ENCODE results near the gene CMSS1. TPM values are rescaled to one million over a fixed set of nuclear protein-coding genes. Genes with fewer than 3 reads are reported as not detected.
"Not testable (repeated sequence)": the region's sequence is repeated elsewhere in the genome, so short reads cannot be mapped to it uniquely, and the experiment has no call there.

CMSS1 gene
- total RNA-seq, 1 donor from 2014 or later = 45.7 TPM

DNA sequence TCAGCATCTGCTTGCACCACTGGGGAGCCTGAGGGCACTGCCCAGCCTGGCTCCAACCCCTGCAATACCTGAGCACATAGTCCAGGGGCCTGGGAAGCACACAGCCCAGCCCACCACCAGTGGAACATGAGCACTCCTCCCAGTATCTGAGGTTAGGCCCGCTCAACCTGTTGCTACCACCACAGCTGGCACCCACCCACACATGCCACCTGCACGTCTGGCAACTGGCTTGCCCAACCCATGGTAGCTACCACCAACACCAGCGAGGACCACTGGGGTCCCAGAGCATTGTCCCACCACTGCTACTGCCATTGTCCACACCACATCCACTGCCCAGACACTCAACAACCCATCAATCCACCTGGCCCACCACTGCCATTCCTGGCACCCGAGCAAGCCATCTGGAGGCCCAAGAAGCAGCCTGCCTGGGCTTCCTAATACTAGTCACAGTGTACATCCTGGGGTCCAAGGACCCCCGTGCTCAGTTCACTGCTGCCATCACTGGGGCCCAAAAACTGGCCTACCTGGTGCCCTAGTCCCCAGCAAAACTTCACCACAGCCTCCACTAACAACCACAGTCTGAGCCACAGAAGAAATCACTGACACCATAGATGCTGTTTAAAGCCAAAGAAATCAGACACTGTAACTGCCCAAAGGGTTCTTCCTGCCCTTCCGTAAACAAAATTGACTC lies 381.1 kb downstream of the CMSS1 start:
- intact Hi-C loops (cut with micrococcal nuclease) = no loop called here

DNA sequence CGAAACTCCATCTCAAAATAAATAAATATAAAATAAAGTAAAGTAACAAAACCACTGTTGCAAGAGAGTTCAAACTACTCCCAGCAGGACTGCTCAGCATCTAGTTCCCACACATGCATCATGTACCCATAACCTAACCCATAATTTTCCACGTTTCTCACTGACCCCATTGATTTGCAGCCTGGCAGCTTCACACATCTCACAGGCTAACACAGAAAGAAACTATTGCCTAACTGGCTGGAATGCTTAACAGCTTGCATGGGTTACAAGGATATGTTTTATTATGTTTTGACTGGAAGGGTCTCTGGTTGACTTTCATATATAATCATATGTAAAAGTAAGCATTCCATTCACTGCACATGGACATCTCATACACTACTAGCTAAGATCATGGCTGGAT lies 387.5 kb downstream of the CMSS1 start:
- intact Hi-C loops (cut with micrococcal nuclease) = no loop called here

DNA sequence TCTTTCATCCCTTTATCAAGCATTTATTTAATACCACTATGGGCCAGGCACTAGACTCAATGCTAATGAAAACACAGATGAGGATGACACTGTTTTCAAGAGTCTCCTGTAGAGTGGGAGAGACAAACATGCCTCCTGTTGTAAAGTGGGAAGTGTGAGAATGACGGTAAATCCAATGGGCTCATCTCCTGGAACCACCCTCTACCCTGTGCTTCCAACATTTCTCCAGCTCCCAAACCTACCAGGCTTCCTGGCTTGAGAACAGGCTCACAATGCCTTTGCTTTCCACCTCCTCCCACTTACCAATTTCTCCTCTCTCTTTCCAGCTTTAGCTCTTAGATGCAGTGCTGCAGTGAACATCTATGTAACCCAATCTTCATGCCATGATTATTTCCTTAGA lies 389.0 kb downstream of the CMSS1 start:
- intact Hi-C loops (cut with micrococcal nuclease) = no loop called here

DNA sequence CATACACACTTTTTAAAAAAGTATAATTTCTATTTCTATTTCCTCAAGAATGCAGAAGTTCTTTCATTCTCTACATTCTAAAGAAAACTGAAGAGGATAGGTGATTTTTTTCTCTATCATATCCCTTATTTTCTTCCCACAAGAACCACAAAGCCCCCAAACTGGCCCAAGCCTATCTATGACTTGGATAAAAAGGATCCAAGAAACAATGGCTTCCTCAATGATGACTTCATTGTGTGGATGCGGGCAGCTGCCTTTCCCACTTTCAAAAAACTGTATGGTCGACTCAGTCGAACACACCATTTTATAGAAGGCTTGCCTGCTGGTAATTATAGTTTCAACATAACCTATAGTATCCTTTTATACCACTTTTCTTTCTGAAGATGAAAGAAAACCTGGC lies 390.2 kb downstream of the CMSS1 start:
- intact Hi-C loops (cut with micrococcal nuclease) = no loop called here

DNA sequence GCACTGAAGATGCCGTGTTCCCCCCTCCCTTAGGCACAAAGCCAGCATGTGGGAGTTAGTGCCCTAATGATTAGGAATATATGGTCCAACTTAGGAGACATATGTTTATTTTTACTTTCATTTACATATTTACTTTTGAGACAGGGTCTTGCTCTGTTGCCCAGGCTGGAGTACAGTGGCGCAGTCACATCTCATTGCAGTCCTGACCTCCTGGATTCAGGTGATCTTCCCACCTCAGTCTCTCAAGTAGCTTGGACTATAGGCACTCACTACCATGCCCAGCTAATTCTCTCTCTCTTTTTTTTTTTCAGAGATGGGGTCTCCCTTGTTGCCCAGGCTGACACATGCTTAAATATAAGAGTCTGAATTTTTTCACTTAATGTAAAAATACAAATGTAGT lies 391.5 kb downstream of the CMSS1 start:
- intact Hi-C loops (cut with micrococcal nuclease) = no loop called here

DNA sequence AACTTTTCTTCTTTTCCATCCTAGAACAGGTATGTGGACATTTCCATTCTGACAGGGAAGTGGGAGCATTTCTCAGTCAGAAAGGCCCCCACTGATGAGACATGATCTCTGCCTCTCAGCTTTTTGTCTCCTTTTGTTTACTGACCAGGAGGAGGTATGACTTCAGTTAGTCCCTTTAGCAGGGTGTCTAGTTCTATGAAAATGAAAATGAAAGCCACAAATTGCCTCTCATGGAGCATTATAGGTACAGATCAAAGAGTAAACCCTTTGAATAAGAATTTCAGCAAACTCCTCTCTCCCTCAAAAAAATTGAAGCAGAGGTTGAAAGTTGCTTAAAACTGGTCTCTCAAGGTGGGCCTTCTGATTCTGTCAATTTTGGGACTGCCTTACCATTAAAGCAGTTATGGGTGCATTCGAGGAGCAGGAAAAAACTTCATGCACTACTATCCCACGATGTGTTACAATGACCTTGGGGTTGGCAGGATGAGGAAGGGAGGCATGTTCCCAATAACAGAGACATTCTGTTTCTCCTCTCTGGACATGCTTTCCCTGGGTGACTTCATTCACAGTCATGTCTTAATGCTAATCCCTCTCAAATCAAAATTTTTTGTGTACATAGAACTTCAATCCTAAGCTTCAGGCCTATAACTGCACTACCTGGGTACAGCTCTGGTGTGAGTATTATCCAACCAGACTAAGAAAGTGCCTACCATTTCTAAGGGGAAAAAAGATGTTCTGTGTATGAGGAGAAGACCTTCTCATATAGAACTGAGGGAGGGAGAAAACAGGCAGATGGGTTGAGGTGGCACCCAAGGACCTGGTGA lies 392.5 kb downstream of the CMSS1 start:
- intact Hi-C loops (cut with micrococcal nuclease) = loop anchor here (1.0 kb wide), 9 partner anchors 44 to 499 kb away; partner anchors contain the start of genes LNP1, TBC1D23, TFG and TOMM70

DNA sequence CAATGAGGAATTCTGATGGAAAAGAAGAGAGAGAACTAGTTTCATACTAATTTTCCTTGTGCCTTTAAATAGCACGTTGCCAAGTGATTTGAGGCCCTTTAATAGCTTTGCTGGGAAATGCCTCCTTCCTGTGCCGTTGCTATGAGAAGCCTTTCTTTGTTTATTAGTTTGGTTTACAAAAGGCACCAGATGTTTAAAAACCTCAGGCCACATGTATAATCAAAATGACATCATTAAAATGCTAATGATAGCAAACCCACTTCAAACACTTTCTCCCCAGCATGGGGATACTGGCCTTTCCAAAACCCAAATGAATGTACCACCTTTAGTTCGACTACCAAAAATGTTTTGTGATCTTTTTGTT lies 393.1 kb downstream of the CMSS1 start:
- intact Hi-C loops (cut with micrococcal nuclease) = loop anchor here (1.0 kb wide), 9 partner anchors 44 to 499 kb away; partner anchors contain the start of genes LNP1, TBC1D23, TFG and TOMM70

DNA sequence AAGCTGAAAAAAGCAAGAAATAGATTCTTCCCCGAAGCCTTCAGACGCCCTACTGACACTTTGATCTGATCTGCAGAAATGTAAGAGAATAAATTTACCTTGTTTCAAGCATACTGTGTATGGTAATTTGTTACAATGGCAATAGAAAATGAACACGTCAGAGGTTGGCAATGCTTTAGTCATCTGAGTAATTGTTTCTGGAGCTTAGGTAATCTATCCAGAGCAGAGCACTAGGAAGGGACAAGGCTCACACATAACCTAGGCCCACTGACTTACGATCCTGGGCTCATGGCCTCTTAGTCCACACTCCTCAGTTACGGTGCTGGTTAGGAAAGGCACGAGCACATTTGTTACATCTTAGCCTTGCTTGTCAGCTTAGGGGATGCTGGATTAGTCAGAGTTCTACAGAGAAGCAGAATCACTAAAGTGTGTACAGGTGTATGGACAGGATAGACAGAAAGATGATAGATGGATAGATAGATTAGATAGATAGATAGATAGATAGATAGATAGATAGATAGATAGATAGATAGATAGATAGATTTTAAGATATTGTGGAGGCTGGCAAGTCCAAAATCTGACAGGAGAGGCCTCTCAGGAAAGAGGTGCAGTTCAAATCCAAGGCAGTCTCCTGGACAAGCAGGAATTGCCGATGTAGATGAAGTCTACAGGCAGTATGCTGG lies 396.4 kb downstream of the CMSS1 start:
- intact Hi-C loops (cut with micrococcal nuclease) = no loop called here

DNA sequence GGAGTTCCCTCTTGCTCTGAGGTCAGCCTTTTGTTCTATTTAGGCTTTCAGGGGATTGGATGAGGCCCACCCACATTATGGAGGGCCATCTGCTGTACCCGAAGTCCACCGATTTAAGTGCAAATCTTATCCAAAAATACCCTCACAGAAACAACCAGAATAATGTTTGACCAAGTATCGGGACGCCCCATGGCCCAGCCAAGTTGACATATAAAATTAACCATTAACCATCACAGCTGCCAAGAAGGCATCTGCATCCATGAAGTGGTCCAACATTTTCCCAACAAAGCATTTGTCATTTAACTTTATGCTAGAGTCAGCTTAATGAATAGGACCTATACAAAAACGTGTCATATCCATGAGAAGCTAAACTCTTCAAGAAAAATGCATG lies 396.9 kb downstream of the CMSS1 start:
- intact Hi-C loops (cut with micrococcal nuclease) = no loop called here

DNA sequence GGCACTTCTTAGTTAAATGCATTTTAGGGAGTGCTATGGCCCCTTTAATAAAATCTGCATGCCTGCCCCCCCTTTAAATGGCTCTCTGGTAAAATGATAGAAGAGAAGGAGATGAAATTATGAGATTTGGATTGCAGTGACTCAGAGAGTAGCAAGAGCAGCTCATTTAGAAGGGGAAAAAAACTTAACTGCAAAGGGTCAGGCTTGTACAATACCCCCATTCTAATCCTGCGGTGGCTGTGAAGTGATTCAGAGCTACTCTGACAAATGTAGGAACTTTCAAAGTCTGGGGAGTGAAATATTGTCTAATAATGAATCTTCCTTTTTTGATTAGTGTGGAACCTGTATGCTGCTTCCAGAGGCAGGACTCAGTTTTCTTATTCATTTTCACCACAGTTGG lies 399.1 kb downstream of the CMSS1 start:
- intact Hi-C loops (cut with micrococcal nuclease) = no loop called here

DNA sequence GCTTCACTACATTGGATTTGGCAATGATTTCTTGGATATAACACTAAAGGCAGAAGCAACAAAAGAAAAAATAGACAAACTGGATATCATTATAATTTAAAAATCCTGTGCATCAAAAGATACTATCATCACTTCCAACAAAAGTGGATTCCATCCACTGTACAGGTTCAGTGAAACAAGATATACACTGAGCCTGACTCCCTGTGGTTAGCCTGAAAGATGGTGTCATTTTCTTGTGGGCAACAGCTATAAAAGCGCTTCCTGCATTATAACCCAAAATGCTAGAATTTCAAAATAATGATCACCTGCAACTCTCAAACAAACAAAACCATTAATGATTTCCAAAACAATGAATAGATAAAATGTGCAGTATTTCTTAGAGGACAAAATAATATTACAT lies 403.5 kb downstream of the CMSS1 start:
- intact Hi-C loops (cut with micrococcal nuclease) = no loop called here

DNA sequence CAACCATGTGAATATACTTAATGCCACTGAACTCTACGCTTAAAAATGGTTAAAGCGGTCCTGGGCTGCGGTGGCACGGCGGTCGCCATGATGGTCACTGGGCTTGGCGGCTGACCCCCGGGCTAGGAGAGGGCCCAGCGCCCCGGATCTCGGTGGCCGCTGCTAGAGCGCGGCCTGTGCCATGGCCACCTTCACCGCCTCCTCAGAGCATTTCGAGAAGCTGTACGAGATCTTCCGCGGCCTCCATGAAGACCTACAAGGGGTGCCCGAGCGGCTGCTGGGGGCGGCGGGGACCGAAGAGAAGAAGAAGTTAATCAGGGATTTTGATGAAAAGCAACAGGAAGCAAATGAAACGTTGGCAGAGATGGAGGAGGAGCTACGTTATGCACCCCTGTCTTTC lies 407.5 kb downstream of the CMSS1 start:
- intact Hi-C loops (cut with micrococcal nuclease) = no loop called here

DNA sequence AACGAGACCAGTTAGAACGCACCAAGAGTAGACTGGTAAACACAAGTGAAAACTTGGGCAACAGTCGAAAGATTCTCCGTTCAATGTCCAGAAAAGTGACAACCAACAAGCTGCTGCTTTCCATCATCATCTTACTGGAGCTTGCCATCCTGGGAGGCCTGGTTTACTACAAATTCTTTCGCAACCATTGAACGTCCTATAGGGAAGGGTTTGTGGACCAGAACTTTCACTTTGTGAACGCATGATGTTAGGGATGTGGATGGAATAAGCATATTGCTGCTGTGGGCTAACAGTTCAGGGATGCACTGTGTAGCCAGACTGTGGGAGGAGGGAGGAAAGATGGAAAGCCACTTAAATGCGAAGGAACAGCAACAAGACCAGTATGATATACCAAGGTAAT lies 408.2 kb downstream of the CMSS1 start:
- intact Hi-C loops (cut with micrococcal nuclease) = no loop called here

DNA sequence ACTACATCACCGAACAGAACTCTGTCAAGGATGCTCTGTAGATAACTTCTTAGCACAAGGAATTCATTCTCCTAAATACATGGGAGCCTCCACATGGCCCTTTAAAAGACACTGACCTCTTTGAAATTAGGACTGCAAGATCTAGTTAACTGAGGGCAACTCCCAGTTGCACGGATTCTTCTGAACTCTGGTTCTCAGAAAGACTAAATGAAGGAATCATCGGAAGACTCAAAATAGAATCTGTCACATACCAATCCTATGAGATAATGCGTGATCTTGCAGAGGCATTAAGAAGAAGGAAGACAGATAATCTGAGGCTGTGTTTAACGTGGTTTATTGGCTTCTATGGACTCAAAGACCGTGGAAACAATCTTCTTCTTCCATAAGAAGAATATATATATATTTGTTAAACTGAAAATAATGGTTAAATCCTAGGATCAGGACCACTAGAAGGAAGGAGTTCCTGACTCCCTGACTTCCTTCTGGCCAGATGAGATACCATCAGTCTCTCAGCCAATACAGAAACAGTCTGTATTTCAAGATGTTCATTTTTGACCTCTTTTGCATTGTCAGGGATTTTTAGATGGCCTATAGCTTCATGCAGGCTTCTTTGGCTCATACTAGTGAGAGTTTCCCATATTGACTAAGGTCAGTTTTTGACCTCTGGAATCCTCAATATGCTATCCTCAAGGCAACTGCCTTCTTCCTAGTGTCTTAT lies 409.2 kb downstream of the CMSS1 start:
- intact Hi-C loops (cut with micrococcal nuclease) = no loop called here

DNA sequence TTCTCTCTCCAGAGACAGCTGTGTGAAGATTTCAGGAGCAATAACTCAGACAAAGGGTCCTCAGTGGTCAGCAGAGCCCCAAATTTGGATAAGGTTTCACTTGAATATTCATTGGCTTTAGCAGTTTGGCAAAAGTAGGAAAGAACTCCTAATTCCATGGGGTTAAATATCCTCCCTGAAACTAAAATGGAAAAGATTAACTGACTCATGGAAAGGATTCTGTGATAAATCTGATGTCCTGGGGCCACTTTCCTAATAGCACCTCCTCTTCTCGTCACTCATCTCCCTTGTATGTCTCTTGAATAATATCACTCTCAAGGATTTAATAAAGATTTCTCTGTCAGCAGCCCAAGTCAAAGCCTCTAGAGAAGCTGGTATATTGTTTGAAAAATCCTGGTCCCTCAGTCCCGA lies 409.9 kb downstream of the CMSS1 start:
- intact Hi-C loops (cut with micrococcal nuclease) = no loop called here

DNA sequence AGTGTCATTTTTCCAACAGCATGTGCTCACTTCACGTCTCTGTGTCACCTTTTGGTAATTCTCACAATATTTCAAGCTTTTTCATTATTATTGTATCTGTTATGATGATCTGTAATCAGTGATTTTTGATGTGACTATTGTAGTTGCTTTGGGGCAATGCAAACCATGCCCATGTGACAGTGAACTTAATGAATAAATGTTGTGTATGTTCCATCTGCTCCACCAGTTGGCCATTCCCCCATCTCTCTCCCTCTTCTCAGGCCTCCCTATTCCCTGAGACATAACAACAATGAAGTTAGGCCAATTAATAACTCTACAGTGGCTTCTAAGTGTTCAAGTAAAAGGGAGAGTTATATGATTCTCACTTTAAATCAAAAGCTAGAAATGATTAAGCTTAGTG lies 410.6 kb downstream of the CMSS1 start:
- intact Hi-C loops (cut with micrococcal nuclease) = no loop called here

DNA sequence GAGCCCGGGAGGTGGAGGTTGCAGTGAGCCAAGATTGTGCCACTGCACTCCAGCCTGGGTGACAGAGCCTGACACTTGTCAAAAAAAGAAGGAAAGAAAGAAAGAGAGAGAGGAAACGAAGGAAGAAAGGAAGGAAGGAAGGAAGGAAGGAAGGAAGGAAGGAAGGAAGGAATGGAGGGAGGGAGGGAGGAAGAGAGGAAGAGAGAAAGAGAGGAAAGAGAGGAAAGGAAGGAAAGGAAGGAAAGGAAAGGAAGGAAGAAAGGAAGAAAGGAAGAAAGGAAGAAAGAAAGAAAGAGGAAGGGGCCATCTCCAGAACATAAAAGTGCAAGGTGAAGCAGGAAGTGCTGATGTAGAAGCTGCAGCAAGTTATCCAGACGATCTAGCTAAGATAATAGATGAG lies 411.5 kb downstream of the CMSS1 start:
- intact Hi-C loops (cut with micrococcal nuclease) = not testable (repeated sequence)

DNA sequence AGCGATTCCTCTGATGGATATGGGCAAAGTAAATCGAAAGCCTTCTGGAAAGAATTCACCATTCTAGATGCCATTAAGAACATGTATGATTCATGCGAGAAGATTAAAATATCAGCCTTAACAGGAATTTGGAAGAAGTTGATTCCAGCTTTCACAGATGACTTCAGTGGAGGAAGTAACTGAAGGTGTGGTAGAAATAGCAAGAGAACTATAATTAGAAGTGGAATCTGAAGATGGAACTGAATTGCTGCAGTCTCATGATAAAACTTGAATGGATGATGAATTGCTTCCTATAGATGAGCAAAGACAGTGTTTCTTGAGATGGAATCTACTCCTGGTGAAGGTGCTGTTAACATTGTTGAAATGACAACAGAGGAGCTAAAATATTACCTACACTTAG lies 413.0 kb downstream of the CMSS1 start:
- intact Hi-C loops (cut with micrococcal nuclease) = no loop called here

All from T-helper 1 cell treated with Interleukin-12 subunit alpha and Interleukin-12 subunit beta and Interleukin-4 antibody, amounts not matched to agents 30 ng/mL and 1 ng/mL, for 36 hours (primary cell).